PC-3 (cell line): Measurements from ENCODE around the gene PRDM12. TPM values are rescaled to one million over a fixed set of nuclear protein-coding genes. Genes with fewer than 3 reads are reported as not detected.

Source experiments
- ATAC-seq: fragments of 200-7000 bp; cut with Tn5 transposase; 2 replicates; pipeline ENCODE4 v1.9.1; 2020; ENCODE audit warnings: mild to moderate bottlenecking, moderate library complexity
- BruUV-seq: library from RNA; stranded (reverse); fragments of 400-500 nt; replicated peaks from 2 replicates; lab custom pipeline; 2021; lab: Mats Ljungman, UMichigan
- CTCF ChIA-PET: fragments of 300-600 bp; sonication (Branson Sonifier 250); formaldehyde crosslinking; loops from one replicate; lab custom pipeline; 2022; ENCODE audit warnings: antibody characterized with exemption; lab: Charles Lee
- POLR2A ChIA-PET: fragments of 300-600 bp; sonication (Branson Sonifier 250); formaldehyde crosslinking; loops from one replicate; lab custom pipeline; 2022; ENCODE audit warnings: antibody characterized with exemption; ENCODE audit not compliant: unreplicated experiment; lab: Charles Lee
- DNase-seq: peaks from one replicate; pipeline ENCODE4 v3.0.0-alpha.2; 2015
- H2AFZ ChIP-seq: fragments of 300-600 bp; sonication (generic); 2 replicates; pipeline ENCODE4 v1.6.0; 2016; ENCODE audit warnings: antibody characterized with exemption, low read length
- H3F3A ChIP-seq: fragments of 300-600 bp; sonication (generic); one replicate; pipeline ENCODE4 v1.6.0; 2017; ENCODE audit warnings: antibody characterized with exemption, low read length, control low read depth, mild to moderate bottlenecking; ENCODE audit not compliant: unreplicated experiment
- H3K27ac ChIP-seq: fragments of 300-600 bp; sonication (generic); 2 replicates; pipeline ENCODE4 v1.5.1; 2016; ENCODE audit warnings: mild to moderate bottlenecking, low read length
- H3K27me3 ChIP-seq: fragments of 300-600 bp; sonication (generic); 2 replicates; pipeline ENCODE4 v1.6.1; 2016; ENCODE audit warnings: low read length, mixed read lengths
- H3K36me3 ChIP-seq: fragments of 300-600 bp; sonication (generic); 2 replicates; pipeline ENCODE4 v1.6.1; 2016; ENCODE audit warnings: low read depth, mixed run types, low read length, mixed read lengths
- H3K4me1 ChIP-seq: fragments of 300-600 bp; sonication (generic); 2 replicates; pipeline ENCODE4 v1.5.1; 2016; ENCODE audit warnings: low read length; ENCODE audit not compliant: insufficient read depth
- H3K4me2 ChIP-seq: fragments of 300-600 bp; sonication (generic); 2 replicates; pipeline ENCODE4 v1.6.0; 2016; ENCODE audit warnings: low read length
- H3K4me3 ChIP-seq: fragments of 300-600 bp; sonication (generic); 2 replicates; pipeline ENCODE4 v1.5.1; 2016; ENCODE audit warnings: mild to moderate bottlenecking, low read length, mixed read lengths
- H3K79me2 ChIP-seq: fragments of 300-600 bp; sonication (generic); 2 replicates; pipeline ENCODE4 v1.6.1; 2017; ENCODE audit warnings: low read length, mixed read lengths
- H3K9ac ChIP-seq: fragments of 300-600 bp; sonication (generic); 2 replicates; pipeline ENCODE4 v1.6.0; 2016; ENCODE audit warnings: mild to moderate bottlenecking, low read length
- H3K9me2 ChIP-seq: fragments of 300-600 bp; sonication (generic); replicated peaks from 2 replicates; pipeline ENCODE4 v1.6.1; 2016; ENCODE audit warnings: mixed run types, low read length, mixed read lengths
- H3K9me3 ChIP-seq: fragments of 300-600 bp; sonication (generic); 2 replicates; pipeline ENCODE4 v1.6.1; 2016; ENCODE audit warnings: low read length, mixed read lengths
- H4K20me1 ChIP-seq: fragments of 300-600 bp; sonication (generic); 2 replicates; pipeline ENCODE4 v1.6.1; 2016; ENCODE audit warnings: low read length, mixed read lengths
- EZH2 ChIP-seq: fragments of 300-600 bp; sonication (generic); IDR thresholded peaks from one replicate; pipeline ENCODE4 v1.6.1; 2017; ENCODE audit warnings: antibody characterized with exemption, mild to moderate bottlenecking, low read length; ENCODE audit not compliant: unreplicated experiment
- EZH2phosphoT487 ChIP-seq: fragments of 300-600 bp; sonication (generic); IDR thresholded peaks from 2 replicates; pipeline ENCODE4 v1.6.1; 2018; ENCODE audit warnings: mild to moderate bottlenecking, antibody characterized with exemption, low read length, borderline replicate concordance
- intact Hi-C: fragments of 100-400 bp; cut with micrococcal nuclease; formaldehyde crosslinking; loops from 2 replicates; pipeline ENCODE4 v1.9.0; 2023
- total RNA-seq: library from RNA; depleted of rRNA; stranded (reverse); fragments of >200 nt; gene quantifications from 2 replicates; pipeline ENCODE4 v1.2.3, GENCODE V29; 2014
- TF ChIP-seq, protein P1 (sequence below): fragments of 300-600 bp; sonication (generic); conservative IDR thresholded peaks from 2 replicates; pipeline ENCODE4 v1.5.1; 2017; ENCODE audit warnings: antibody characterized with exemption, low read depth, mild to moderate bottlenecking, low read length

Gene PRDM12
- total RNA-seq, 1 experiment from 2014 or later: not detected

DNA sequence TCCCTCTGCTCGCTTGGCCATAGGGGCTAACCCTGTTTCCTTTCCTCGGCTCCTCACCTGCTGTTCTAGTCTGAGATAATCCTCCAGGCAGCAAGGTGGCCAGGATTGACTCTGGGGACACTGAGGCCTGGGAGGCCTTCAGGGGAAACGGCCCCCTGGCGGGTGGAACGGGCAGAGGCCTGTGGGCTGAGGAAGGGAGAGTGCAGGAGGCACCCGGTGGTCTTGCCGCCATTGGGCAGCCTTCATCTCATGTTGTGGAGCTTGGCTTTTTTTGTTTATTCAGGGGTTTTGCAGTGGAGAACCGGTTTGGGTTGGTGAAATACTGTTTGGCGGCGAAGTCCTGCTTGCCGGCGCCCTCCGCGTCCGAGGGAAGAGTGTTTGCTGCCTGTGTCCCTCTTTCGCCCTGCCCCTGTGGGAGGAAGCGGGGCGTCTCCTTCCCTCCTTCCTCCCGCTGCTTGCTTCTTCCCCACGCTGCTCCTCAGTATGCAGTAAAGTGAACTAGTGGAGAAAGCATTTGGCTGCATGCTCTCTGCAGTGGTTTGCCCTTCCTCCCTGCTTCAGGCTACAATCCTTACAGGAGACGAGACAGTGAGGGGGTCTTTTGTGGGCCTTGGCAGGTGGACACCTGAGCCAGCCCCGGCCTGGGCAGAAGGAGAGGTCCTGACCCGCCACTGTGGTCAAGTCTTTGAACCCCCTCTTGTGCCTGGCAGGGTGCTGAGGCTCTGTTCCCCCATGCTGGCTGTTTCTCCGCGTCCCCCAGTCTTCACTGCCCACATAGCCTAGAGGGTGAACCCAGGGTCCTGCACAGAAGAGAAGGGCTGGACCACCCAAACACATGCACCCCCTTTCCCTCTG, 30.8 kb upstream of the PRDM12 start:
- no peak for TF ChIP-seq EZH2phosphoT487
- TF ChIP-seq EZH2: no peak
- TF ChIP-seq, protein P1, sequence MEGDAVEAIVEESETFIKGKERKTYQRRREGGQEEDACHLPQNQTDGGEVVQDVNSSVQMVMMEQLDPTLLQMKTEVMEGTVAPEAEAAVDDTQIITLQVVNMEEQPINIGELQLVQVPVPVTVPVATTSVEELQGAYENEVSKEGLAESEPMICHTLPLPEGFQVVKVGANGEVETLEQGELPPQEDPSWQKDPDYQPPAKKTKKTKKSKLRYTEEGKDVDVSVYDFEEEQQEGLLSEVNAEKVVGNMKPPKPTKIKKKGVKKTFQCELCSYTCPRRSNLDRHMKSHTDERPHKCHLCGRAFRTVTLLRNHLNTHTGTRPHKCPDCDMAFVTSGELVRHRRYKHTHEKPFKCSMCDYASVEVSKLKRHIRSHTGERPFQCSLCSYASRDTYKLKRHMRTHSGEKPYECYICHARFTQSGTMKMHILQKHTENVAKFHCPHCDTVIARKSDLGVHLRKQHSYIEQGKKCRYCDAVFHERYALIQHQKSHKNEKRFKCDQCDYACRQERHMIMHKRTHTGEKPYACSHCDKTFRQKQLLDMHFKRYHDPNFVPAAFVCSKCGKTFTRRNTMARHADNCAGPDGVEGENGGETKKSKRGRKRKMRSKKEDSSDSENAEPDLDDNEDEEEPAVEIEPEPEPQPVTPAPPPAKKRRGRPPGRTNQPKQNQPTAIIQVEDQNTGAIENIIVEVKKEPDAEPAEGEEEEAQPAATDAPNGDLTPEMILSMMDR: no peak
- no TSS peak for BruUV-seq

DNA sequence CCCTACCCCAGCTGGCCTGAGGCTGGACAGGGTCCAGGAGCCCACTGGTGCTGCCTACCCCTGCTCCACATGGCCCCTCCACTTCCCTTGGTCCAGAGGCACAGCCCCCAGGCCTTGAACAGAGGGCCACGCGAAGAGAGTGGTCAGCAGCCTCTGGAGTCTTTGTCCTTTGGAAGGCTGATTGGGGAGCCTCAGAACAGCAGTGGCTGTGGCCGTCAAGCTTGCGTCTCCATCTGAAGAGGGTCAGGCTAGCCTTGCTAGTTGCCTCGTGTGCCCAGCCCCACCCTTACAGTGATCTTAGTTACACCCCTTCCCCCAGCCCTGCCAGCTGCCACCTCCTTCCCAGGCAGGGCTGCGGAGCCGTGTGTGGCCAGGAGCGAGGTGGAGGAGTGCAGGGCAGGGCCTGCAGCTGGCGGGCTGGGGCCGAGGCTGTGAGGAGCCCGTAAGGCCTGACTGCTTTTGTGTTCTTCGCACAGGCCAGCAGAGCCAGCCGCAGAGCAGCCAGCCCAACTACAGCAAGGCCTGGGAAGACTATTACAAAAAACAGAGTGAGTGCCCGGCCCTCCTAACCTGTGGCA, 30.1 kb upstream of the PRDM12 start:
- ChIA-PET CTCF (no interaction called here), POLR2A (no interaction called here)
- no peak for ATAC-seq
- intact Hi-C loops: no loop called here
- TF ChIP-seq EZH2phosphoT487 (no peak), EZH2 (no peak)
- TF ChIP-seq, protein P1: no peak
- Histone ChIP-seq H3K9me3 (no peaks in the 10 kb centered on the region), H3K27me3 (no peaks in the 10 kb centered on the region), H3K79me2 (no peaks in the 10 kb centered on the region), H3K4me3 (no peak overlapping the region), H3K4me2 (no peak overlapping the region), H3K27ac (no peak overlapping the region), H2AFZ (no peak overlapping the region), H3K36me3 (no peaks in the 10 kb centered on the region; the same call in none of the 2 replicates), H3K9me2 (no peaks in the 10 kb centered on the region), H3F3A (no peaks in the 10 kb centered on the region), H4K20me1 (no peaks in the 10 kb centered on the region), H3K9ac (no peak overlapping the region), H3K4me1 (no peaks in the 10 kb centered on the region)
- DNase-seq: no peak
- no TSS peak for BruUV-seq

More for the DNA sequence above, 30.8 kb upstream of the PRDM12 start:
- Histone ChIP-seq H3K27ac (no peak overlapping the region), H3K4me2 (no peak overlapping the region), H3F3A (no peaks in the 10 kb centered on the region), H3K4me1 (no peaks in the 10 kb centered on the region), H3K27me3 (no peaks in the 10 kb centered on the region), H3K9me3 (no peaks in the 10 kb centered on the region), H3K36me3 (no peaks in the 10 kb centered on the region; the same call in none of the 2 replicates), H2AFZ (no peak overlapping the region), H3K9ac (no peak overlapping the region), H3K4me3 (no peak overlapping the region), H3K9me2 (no peaks in the 10 kb centered on the region), H3K79me2 (no peaks in the 10 kb centered on the region), H4K20me1 (no peaks in the 10 kb centered on the region)
- intact Hi-C loops: no loop called here
- ATAC-seq (no peak), DNase-seq (no peak)
- CTCF ChIA-PET: no interaction called here
- POLR2A ChIA-PET: no interaction called here

DNA sequence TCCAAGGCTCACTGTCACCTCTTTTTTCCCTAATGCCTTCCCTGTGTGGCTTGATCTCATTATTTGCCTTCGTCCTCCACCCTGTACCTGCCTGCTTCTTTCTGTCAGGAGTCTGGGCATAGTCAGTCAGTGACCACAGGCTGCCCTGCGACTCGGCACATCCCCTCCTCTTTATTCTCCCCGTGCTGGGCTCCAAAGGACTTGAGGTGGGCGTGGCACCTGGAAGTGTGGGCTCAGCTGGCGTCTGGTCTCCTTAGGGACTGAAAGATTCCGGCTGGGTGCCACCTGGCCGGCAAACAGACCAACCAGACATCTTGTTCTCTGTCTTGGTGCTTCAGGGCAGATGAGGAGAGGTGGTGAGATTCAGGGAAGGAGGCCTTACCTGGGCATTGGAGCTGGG, 29.6 kb upstream of the PRDM12 start:
- H2AFZ ChIP-seq: no peak overlapping the region
- H3K27me3 ChIP-seq: no peaks in the 10 kb centered on the region
- H3K4me1 ChIP-seq: no peaks in the 10 kb centered on the region
- ATAC-seq (no peak), DNase-seq (no peak)
- intact Hi-C loops: no loop called here
- H3K36me3 ChIP-seq: no peaks in the 10 kb centered on the region; the same call in none of the 2 replicates
- no TSS peak for BruUV-seq
- no peaks in the 10 kb centered on the region for H3F3A ChIP-seq
- POLR2A ChIA-PET: no interaction called here
- H3K9me2 ChIP-seq: no peaks in the 10 kb centered on the region
- H3K9ac ChIP-seq: no peak overlapping the region
- H3K79me2 ChIP-seq: no peaks in the 10 kb centered on the region
- H3K9me3 ChIP-seq: no peaks in the 10 kb centered on the region
- no peaks in the 10 kb centered on the region for H4K20me1 ChIP-seq
- no peak overlapping the region for H3K27ac ChIP-seq
- H3K4me2 ChIP-seq: no peak overlapping the region
- TF ChIP-seq, protein P1: no peak
- no peak for TF ChIP-seq EZH2
- TF ChIP-seq EZH2phosphoT487: no peak
- H3K4me3 ChIP-seq: no peak overlapping the region
- CTCF ChIA-PET: no interaction called here
